ENCODE measurements around the gene CCDC47. TPM values are rescaled to one million over a fixed set of nuclear protein-coding genes. Genes with fewer than 3 reads are reported as not detected.

Gene CCDC47
- total RNA-seq, 1 experiment from 2014 or later, result 80.5 TPM

GRCh38 chr17:63741408-63742173, 31.8 kb downstream of the CCDC47 start, which contains the start of gene STRADA:
Gene STRADA (minus strand): TSS chr17:63741799. CDS start chr17:63728369, 13,430 bp downstream.
- no peak for TF ChIP-seq CTCF (IDR thresholded peaks at IDR 0.05; ENCODE audit: unreplicated experiment)
- peak within 1 kb of the TSS; percentile 84 for H3K4me3 Mint-ChIP-seq (ENCODE audit: low read depth, unreplicated experiment)
- CTCF ChIA-PET, result interaction anchor here (1.0 to 1.1 kb wide), 2 partner anchors 11 to 32 kb away, joined by 4 to 5 read pairs; partner anchors contain the start of genes CCDC47 and DDX42
- intact Hi-C loops (cut with micrococcal nuclease; ENCODE audit: unreplicated experiment), result loop anchor here (10.0 kb wide), 1 partner anchor 117 kb away; the partner anchor contains the start of gene MAP3K3
- H3K27ac Mint-ChIP-seq (ENCODE audit: unreplicated experiment), result peak within 1 kb of the TSS; percentile 74
- H3K4me1 Mint-ChIP-seq (ENCODE audit: low read depth, unreplicated experiment), result no peaks in the 10 kb centered on the region
- H3K27me3 Mint-ChIP-seq (ENCODE audit: unreplicated experiment), result no peaks in the 10 kb centered on the region
- peaks cover 21% of the 10 kb centered on the region for H3K36me3 Mint-ChIP-seq (ENCODE audit: insufficient read depth, unreplicated experiment)
- BruUV-seq (replicated peaks), result no TSS peak
- no peaks in the 10 kb centered on the region for H3K9me3 Mint-ChIP-seq (ENCODE audit: low read depth, unreplicated experiment)
- DNase-seq, result peak; percentile 97

- no peak for TF ChIP-seq CTCF (IDR thresholded peaks at IDR 0.05; ENCODE audit: unreplicated experiment)
- H3K4me1 Mint-ChIP-seq (ENCODE audit: low read depth, unreplicated experiment), result no peaks in the 10 kb centered on the region
- intact Hi-C loops (cut with micrococcal nuclease; ENCODE audit: unreplicated experiment), result loop anchor here (10.0 kb wide), 1 partner anchor 116 kb away; the partner anchor contains the start of gene MAP3K3
- peak overlapping the region; percentile 84 for H3K4me3 Mint-ChIP-seq (ENCODE audit: low read depth, unreplicated experiment)
- DNase-seq, result no peak
- peak overlapping the region; percentile 58 for H3K27ac Mint-ChIP-seq (ENCODE audit: unreplicated experiment)
- no peaks in the 10 kb centered on the region for H3K27me3 Mint-ChIP-seq (ENCODE audit: unreplicated experiment)
- no peaks in the 10 kb centered on the region for H3K9me3 Mint-ChIP-seq (ENCODE audit: low read depth, unreplicated experiment)
- no TSS peak for BruUV-seq (replicated peaks)
- CTCF ChIA-PET, result no interaction called here
- H3K36me3 Mint-ChIP-seq (ENCODE audit: insufficient read depth, unreplicated experiment), result peaks cover 21% of the 10 kb centered on the region
Observed at GRCh38 chr17:63741143-63741407, 32.3 kb downstream of the CCDC47 start.

GRCh38 chr17:63740464-63741142, 32.8 kb downstream of the CCDC47 start:
- CTCF ChIA-PET, result interaction anchor here (0.5 kb wide), 1 partner anchor 1007 kb away, joined by 5 read pairs; no protein-coding TSS in a partner anchor
- no peak for TF ChIP-seq CTCF (IDR thresholded peaks at IDR 0.05; ENCODE audit: unreplicated experiment)
- Mint-ChIP-seq H3K9me3 (ENCODE audit: low read depth, unreplicated experiment) (no peaks in the 10 kb centered on the region), H3K4me3 (ENCODE audit: low read depth, unreplicated experiment) (peak overlapping the region; percentile 84), H3K27me3 (ENCODE audit: unreplicated experiment) (no peaks in the 10 kb centered on the region), H3K36me3 (ENCODE audit: insufficient read depth, unreplicated experiment) (peaks cover 21% of the 10 kb centered on the region), H3K4me1 (ENCODE audit: low read depth, unreplicated experiment) (no peaks in the 10 kb centered on the region), H3K27ac (ENCODE audit: unreplicated experiment) (peak overlapping the region; percentile 58)
- BruUV-seq (replicated peaks), result TSS peak; percentile 71
- no peak for DNase-seq
- intact Hi-C loops (cut with micrococcal nuclease; ENCODE audit: unreplicated experiment), result loop anchor here (10.0 kb wide), 1 partner anchor 116 kb away; the partner anchor contains the start of gene MAP3K3

GRCh38 chr17:63735691-63736090, 37.7 kb downstream of the CCDC47 start:
- Mint-ChIP-seq H3K27ac (ENCODE audit: unreplicated experiment) (no peak overlapping the region), H3K4me3 (ENCODE audit: low read depth, unreplicated experiment) (no peak overlapping the region), H3K27me3 (ENCODE audit: unreplicated experiment) (no peaks in the 10 kb centered on the region), H3K36me3 (ENCODE audit: insufficient read depth, unreplicated experiment) (peaks cover 1% of the 10 kb centered on the region), H3K4me1 (ENCODE audit: low read depth, unreplicated experiment) (no peaks in the 10 kb centered on the region), H3K9me3 (ENCODE audit: low read depth, unreplicated experiment) (no peaks in the 10 kb centered on the region)
- CTCF ChIA-PET, result no interaction called here
- DNase-seq, result no peak
- BruUV-seq (replicated peaks), result no TSS peak
- TF ChIP-seq CTCF (IDR thresholded peaks at IDR 0.05; ENCODE audit: unreplicated experiment), result no peak
- intact Hi-C loops (cut with micrococcal nuclease; ENCODE audit: unreplicated experiment), result no loop called here
